Neuronal stem cell (in vitro differentiated cells): ENCODE measurements around the gene ZNF845.

Source experiments
- DNase-seq: peaks from one replicate; pipeline ENCODE4 v3.0.0-alpha.2; 2013; ENCODE audit warnings: low spot score
- H2AFZ ChIP-seq: one replicate; pipeline ENCODE4 v1.6.1; 2013; ENCODE audit warnings: mild to moderate bottlenecking, low read length, inconsistent platforms
- H2AK5ac ChIP-seq: 2 replicates; pipeline ENCODE4 v1.6.1; 2013; ENCODE audit warnings: low read depth, mild to moderate bottlenecking, inconsistent platforms, low read length, moderate library complexity, mixed read lengths
- H2BK120ac ChIP-seq: 2 replicates; pipeline ENCODE4 v1.6.1; 2013; ENCODE audit warnings: low read depth, mild to moderate bottlenecking, inconsistent platforms, low read length, moderate library complexity, mixed read lengths
- H2BK12ac ChIP-seq: one replicate; pipeline ENCODE4 v1.6.1; 2013; ENCODE audit warnings: low read length, inconsistent platforms
- H2BK15ac ChIP-seq: 2 replicates; pipeline ENCODE4 v1.6.1; 2013; ENCODE audit warnings: mild to moderate bottlenecking, low read length, inconsistent platforms, mixed read lengths
- H2BK5ac ChIP-seq: one replicate; pipeline ENCODE4 v1.6.1; 2013; ENCODE audit warnings: inconsistent platforms, mild to moderate bottlenecking, low read length, moderate library complexity
- H3K14ac ChIP-seq: one replicate; pipeline ENCODE4 v1.6.1; 2013; ENCODE audit warnings: low read length, inconsistent platforms
- H3K18ac ChIP-seq: 2 replicates; pipeline ENCODE4 v1.6.1; 2013; ENCODE audit warnings: low read length, inconsistent platforms
- H3K23ac ChIP-seq: 2 replicates; pipeline ENCODE4 v1.6.1; 2013; ENCODE audit warnings: low read depth, mild to moderate bottlenecking, mixed read lengths, low read length, inconsistent platforms; ENCODE audit not compliant: poor library complexity
- H3K27ac ChIP-seq: replicated peaks from 3 replicates; pipeline ENCODE4 v1.5.1; 2013; ENCODE audit warnings: low read length, inconsistent platforms
- H3K27me3 ChIP-seq, 3 experiments: 2 replicates each; pipeline ENCODE4 v1.6.1; 2013; ENCODE audit warnings: low read length in 3 of 3, mild to moderate bottlenecking in 2 of 3, inconsistent platforms in 1 of 3, low read depth in 1 of 3, mixed read lengths in 1 of 3, moderate library complexity in 1 of 3; ENCODE audit not compliant: control insufficient read depth in 3 of 3, insufficient read depth in 3 of 3
- H3K36me3 ChIP-seq, 2 donors: replicated peaks in 1 of 2; 2 replicates each; pipeline ENCODE4 v1.6.1; 2013; ENCODE audit warnings: low read length in 2 of 2; ENCODE audit not compliant: control insufficient read depth in 2 of 2, insufficient read depth in 2 of 2
- H3K4ac ChIP-seq: 2 replicates; pipeline ENCODE4 v1.6.1; 2013; ENCODE audit warnings: inconsistent platforms, mild to moderate bottlenecking, low read length, moderate library complexity
- H3K4me1 ChIP-seq, 2 donors: 1 replicate in 1 of 2; 2 replicates in 1 of 2; pipeline ENCODE4 v1.6.1; 2013; ENCODE audit warnings: low read length in 2 of 2, low read depth in 1 of 2; ENCODE audit not compliant: control insufficient read depth in 2 of 2, insufficient read depth in 1 of 2
- H3K4me2 ChIP-seq: one replicate; pipeline ENCODE4 v1.6.1; 2013; ENCODE audit warnings: mild to moderate bottlenecking, low read length, inconsistent platforms; ENCODE audit not compliant: insufficient read depth, poor library complexity, severe bottlenecking
- H3K4me3 ChIP-seq, 2 donors: 2 replicates each; pipeline ENCODE4 v1.5.1; 2013; ENCODE audit warnings: low read length in 2 of 2, mild to moderate bottlenecking in 2 of 2, inconsistent platforms in 1 of 2, moderate library complexity in 1 of 2
- H3K79me1 ChIP-seq: one replicate; pipeline ENCODE4 v1.6.1; 2013; ENCODE audit warnings: low read depth, mild to moderate bottlenecking, inconsistent platforms, low read length, moderate library complexity
- H3K9ac ChIP-seq: one replicate; pipeline ENCODE4 v1.6.1; 2013; ENCODE audit warnings: mild to moderate bottlenecking, low read depth, low read length, inconsistent platforms; ENCODE audit not compliant: poor library complexity
- H3K9me3 ChIP-seq, 2 donors: replicated peaks in 1 of 2; 2 replicates each; pipeline versions ENCODE3 to v1.6.1; 2013; ENCODE audit warnings: low read length in 2 of 2, mild to moderate bottlenecking in 2 of 2, inconsistent platforms in 1 of 2, low read depth in 1 of 2, mixed read lengths in 1 of 2, moderate library complexity in 1 of 2; ENCODE audit not compliant: control insufficient read depth in 2 of 2, insufficient read depth in 1 of 2
- H4K8ac ChIP-seq: one replicate; pipeline ENCODE4 v1.6.1; 2013; ENCODE audit warnings: low read depth, mild to moderate bottlenecking, inconsistent platforms, low read length, moderate library complexity
- H4K91ac ChIP-seq: one replicate; pipeline ENCODE4 v1.6.1; 2013; ENCODE audit warnings: low read length, low read depth, mild to moderate bottlenecking, inconsistent platforms; ENCODE audit not compliant: poor library complexity
- WGBS, 2 donors: extraction: QIAGEN DNeasy Blood & Tissue Kit; methylation state at CpG; one replicate each; pipeline ENCODE4 v1.1.7; 2013; ENCODE audit warnings: missing lambda C conversion rate in 2 of 2, mixed read lengths in 1 of 2; ENCODE audit not compliant: insufficient read length in 2 of 2, insufficient replicate concordance in 1 of 2; ENCODE audit errors: extremely low coverage in 2 of 2; 5-methylcytosine and 5-hydroxymethylcytosine counted together

ZNF845 gene

DNA sequence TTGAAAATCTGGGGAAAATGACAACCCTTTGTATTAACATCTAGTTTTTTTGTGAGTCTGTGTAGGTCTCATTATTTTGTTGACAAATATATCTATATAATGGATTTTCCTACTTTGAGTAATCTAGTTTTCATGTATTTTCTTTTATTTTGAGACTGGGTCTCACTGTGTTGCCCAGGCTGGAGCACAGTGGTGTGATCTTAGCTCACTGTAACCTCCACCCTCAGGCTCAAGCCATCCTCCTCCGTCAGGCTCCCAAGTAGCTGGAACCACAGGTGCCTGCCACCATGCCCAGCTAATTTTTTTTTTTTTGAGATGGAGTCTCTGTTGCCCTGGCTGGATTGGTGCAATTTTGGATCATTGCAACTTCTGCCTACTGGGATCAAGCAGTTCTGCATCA lies 41.2 kb downstream of the ZNF845 start:
- Histone ChIP-seq H2AK5ac (no peak overlapping the region), H3K79me1 (peaks cover 4% of the 10 kb centered on the region), H3K4me3 (no peak overlapping the region), H4K91ac (no peak overlapping the region), H3K9me3 (peaks cover 0 to 15% of the 10 kb centered on the region in 2 donors), H3K14ac (no peak overlapping the region), H2BK15ac (no peak overlapping the region), H3K9ac (no peak overlapping the region), H3K4me2 (no peak overlapping the region), H3K18ac (no peak overlapping the region), H3K4me1 (no peaks in the 10 kb centered on the region), H2BK12ac (no peak overlapping the region), H3K36me3 (peaks cover 2 to 12% of the 10 kb centered on the region in 2 donors), H3K27me3 (no peaks in the 10 kb centered on the region), H3K23ac (no peak overlapping the region), H3K27ac (no peak overlapping the region), H3K4ac (no peak overlapping the region), H4K8ac (no peak overlapping the region), H2BK120ac (no peak overlapping the region), H2BK5ac (no peak overlapping the region), H2AFZ (no peak overlapping the region)
- WGBS, 2 donors = no CpG with 5 or more reads among the region's 1 CpG
- no peak for DNase-seq

DNA sequence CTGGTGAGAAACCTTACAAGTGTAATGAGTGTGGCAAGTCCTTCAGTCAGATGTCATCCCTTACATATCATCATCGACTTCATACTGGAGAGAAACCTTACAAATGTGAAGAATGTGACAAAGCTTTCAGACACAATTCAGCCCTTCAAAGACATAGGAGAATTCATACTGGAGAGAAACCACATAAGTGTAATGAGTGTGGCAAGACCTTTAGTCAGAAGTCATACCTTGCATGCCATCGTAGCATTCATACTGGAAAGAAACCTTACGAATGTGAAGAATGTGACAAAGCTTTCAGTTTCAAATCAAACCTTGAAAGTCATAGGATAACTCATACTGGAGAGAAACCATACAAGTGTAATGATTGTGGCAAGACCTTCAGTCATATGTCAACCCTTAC lies 47.8 kb downstream of the ZNF845 start:
- no peaks in the 10 kb centered on the region for H3K27me3 ChIP-seq
- WGBS, 2 donors = no CpG with 5 or more reads among the region's 3 CpGs
- H3K4ac ChIP-seq = no peak overlapping the region
- H3K23ac ChIP-seq = no peak overlapping the region
- H3K4me2 ChIP-seq = no peak overlapping the region
- H3K79me1 ChIP-seq = peaks cover 2% of the 10 kb centered on the region
- H2BK120ac ChIP-seq = no peak overlapping the region
- no peak overlapping the region for H2BK15ac ChIP-seq
- H3K27ac ChIP-seq = no peak overlapping the region
- no peak overlapping the region for H2BK12ac ChIP-seq
- H3K9me3 ChIP-seq = peaks cover 7 to 74% of the 10 kb centered on the region in 2 donors
- no peak overlapping the region for H3K14ac ChIP-seq
- no peak for DNase-seq
- no peak overlapping the region for H2BK5ac ChIP-seq
- H3K9ac ChIP-seq = no peak overlapping the region
- H4K91ac ChIP-seq = no peak overlapping the region
- no peak overlapping the region for H3K18ac ChIP-seq
- no peaks in the 10 kb centered on the region for H3K4me1 ChIP-seq
- no peak overlapping the region for H2AK5ac ChIP-seq
- H3K4me3 ChIP-seq = no peak overlapping the region
- no peak overlapping the region for H4K8ac ChIP-seq
- H3K36me3 ChIP-seq = peaks cover 7 to 14% of the 10 kb centered on the region in 2 donors
- H2AFZ ChIP-seq = no peak overlapping the region

DNA sequence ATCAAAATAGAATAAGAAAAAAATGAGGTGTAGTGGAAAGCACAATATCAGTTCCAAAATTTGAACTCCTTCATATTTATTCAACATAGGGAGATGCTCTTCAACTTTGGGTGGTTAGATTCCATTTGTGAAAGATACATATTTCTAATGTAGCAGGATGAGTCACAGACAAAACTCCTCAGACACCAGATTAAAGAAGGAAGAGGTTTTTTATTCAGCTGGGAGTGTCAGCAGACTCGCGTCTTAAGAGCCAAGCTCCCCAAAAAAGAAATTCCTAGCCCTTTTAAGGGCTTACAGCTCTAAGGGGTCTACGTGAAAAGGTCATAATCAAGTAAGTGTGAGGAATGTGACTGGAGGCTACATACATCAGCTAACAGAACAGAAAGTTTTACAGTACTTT lies 54.6 kb downstream of the ZNF845 start:
- H2AK5ac ChIP-seq = no peak overlapping the region
- H4K91ac ChIP-seq = no peak overlapping the region
- WGBS, 2 donors = no CpG with 5 or more reads among the region's 3 CpGs

DNA sequence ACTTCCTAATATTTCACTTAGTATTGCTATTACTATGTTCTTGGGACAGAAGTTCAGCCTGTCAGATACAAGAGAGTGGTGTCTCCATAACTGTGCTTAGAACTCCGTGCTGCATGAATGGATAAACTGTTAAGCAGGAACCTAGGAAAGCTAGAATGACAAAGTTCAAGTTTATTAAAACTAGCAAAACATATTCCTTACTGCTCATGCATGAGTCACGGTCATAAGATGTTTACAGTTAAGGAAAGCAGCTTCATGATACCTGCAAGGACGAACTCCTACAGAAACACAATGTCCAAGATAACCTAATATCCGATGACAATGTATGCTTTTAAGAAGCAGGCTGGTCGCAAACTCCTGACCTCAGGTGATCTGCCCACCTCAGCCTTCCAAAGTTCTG lies 55.4 kb downstream of the ZNF845 start:
- no peak overlapping the region for H2AFZ ChIP-seq
- no peak overlapping the region for H3K18ac ChIP-seq
- no peaks in the 10 kb centered on the region for H3K79me1 ChIP-seq
- no peak overlapping the region for H2BK120ac ChIP-seq
- peaks cover 0 to 1% of the 10 kb centered on the region in 2 donors for H3K4me1 ChIP-seq
- no peak overlapping the region for H4K8ac ChIP-seq
- H3K36me3 ChIP-seq = peaks cover 0 to 2% of the 10 kb centered on the region in 2 donors
- no peak overlapping the region for H3K4me2 ChIP-seq
- H3K9ac ChIP-seq = no peak overlapping the region
- no peak overlapping the region for H2BK12ac ChIP-seq
- H2BK15ac ChIP-seq = no peak overlapping the region
- H3K27me3 ChIP-seq = no peaks in the 10 kb centered on the region
- H3K4me3 ChIP-seq = no peak overlapping the region
- DNase-seq = no peak
- H2AK5ac ChIP-seq = no peak overlapping the region
- WGBS, 2 donors = no CpG with 5 or more reads among the region's 5 CpGs
- peaks cover 6 to 27% of the 10 kb centered on the region in 2 donors for H3K9me3 ChIP-seq
- no peak overlapping the region for H3K23ac ChIP-seq
- H3K27ac ChIP-seq = no peak overlapping the region
- no peak overlapping the region for H3K4ac ChIP-seq
- no peak overlapping the region for H3K14ac ChIP-seq
- H4K91ac ChIP-seq = no peak overlapping the region
- no peak overlapping the region for H2BK5ac ChIP-seq

More for the DNA sequence above, 54.6 kb downstream of the ZNF845 start:
- H3K27me3 ChIP-seq = no peaks in the 10 kb centered on the region
- H3K4me2 ChIP-seq = no peak overlapping the region
- no peak overlapping the region for H3K27ac ChIP-seq
- no peak overlapping the region for H3K18ac ChIP-seq
- no peaks in the 10 kb centered on the region for H3K79me1 ChIP-seq
- H3K23ac ChIP-seq = no peak overlapping the region
- H2BK12ac ChIP-seq = no peak overlapping the region
- H3K4ac ChIP-seq = no peak overlapping the region
- no peak overlapping the region for H2BK5ac ChIP-seq
- no peaks in the 10 kb centered on the region for H3K4me1 ChIP-seq
- no peak for DNase-seq
- no peak overlapping the region for H3K9ac ChIP-seq
- H3K9me3 ChIP-seq = peaks cover 6 to 34% of the 10 kb centered on the region in 2 donors
- H2AFZ ChIP-seq = no peak overlapping the region
- no peak overlapping the region for H4K8ac ChIP-seq
- H2BK120ac ChIP-seq = no peak overlapping the region
- H3K14ac ChIP-seq = no peak overlapping the region
- no peak overlapping the region for H2BK15ac ChIP-seq
- peaks cover 0 to 2% of the 10 kb centered on the region in 2 donors for H3K36me3 ChIP-seq
- no peak overlapping the region for H3K4me3 ChIP-seq
